Gastroesophageal sphincter (tissue), 4 donors: ENCODE data around the gene KDM4C. TPM values are rescaled to one million over a fixed set of nuclear protein-coding genes. Genes with fewer than 3 reads are reported as not detected.

Experiments used
- ATAC-seq: fragments of 150-250 bp; one replicate; pipeline ENCODE4 v1.9.1; 2016; ENCODE audit warnings: mild to moderate bottlenecking, moderate library complexity
- H3K27ac ChIP-seq, 4 donors: fragments of 200-600 bp; sonication (generic) in 3 of 4; 1 replicate in 3 of 4; 2 replicates in 1 of 4; pipeline ENCODE4 v1.5.1; 2016 to 2019
- H3K27me3 ChIP-seq: fragments of 200-600 bp; sonication (generic); one replicate; pipeline ENCODE4 v1.5.1; 2019
- H3K36me3 ChIP-seq, 2 donors: fragments of 200-600 bp; sonication (generic); one replicate each; pipeline ENCODE4 v1.5.1; 2019; ENCODE audit warnings: control low read depth in 1 of 2
- H3K4me1 ChIP-seq, 3 donors: fragments of 200-600 bp; sonication (generic); 1 replicate in 2 of 3; 2 replicates in 1 of 3; pipeline ENCODE4 v1.5.1; 2016 to 2019; ENCODE audit warnings: control low read depth in 2 of 3
- H3K4me3 ChIP-seq, 2 donors: fragments of 200-600 bp; sonication (generic); one replicate each; pipeline ENCODE4 v1.5.1; 2019; ENCODE audit warnings: mild to moderate bottlenecking in 1 of 2, moderate library complexity in 1 of 2
- H3K9me3 ChIP-seq, 3 donors: fragments of 200-600 bp; sonication (generic); one replicate each; pipeline ENCODE4 v1.5.1; 2017 to 2019; ENCODE audit warnings: control low read depth in 2 of 3
- CTCF ChIP-seq, 4 experiments: fragments of 200-600 bp in 2 of 4; fragments of 450-650 bp in 2 of 4; sonication (generic) in 1 of 4; IDR thresholded peaks; one replicate each; pipeline ENCODE4 v1.5.1; 2017 to 2019; ENCODE audit warnings: antibody characterized with exemption in 4 of 4, mild to moderate bottlenecking in 2 of 4, moderate library complexity in 2 of 4
- EP300 ChIP-seq: sonication (generic); formaldehyde crosslinking; IDR thresholded peaks from one replicate; pipeline ENCODE4 v1.6.1; 2017; ENCODE audit warnings: antibody characterized with exemption, mild to moderate bottlenecking
- POLR2A ChIP-seq, 2 donors: fragments of 450-650 bp; IDR thresholded peaks; one replicate each; pipeline ENCODE4 v1.6.1; 2017; ENCODE audit warnings: antibody characterized with exemption in 2 of 2, mild to moderate bottlenecking in 2 of 2, moderate library complexity in 1 of 2
- POLR2AphosphoS5 ChIP-seq: sonication (generic); formaldehyde crosslinking; IDR thresholded peaks from one replicate; pipeline ENCODE4 v1.6.1; 2017; ENCODE audit warnings: antibody characterized with exemption
- WGBS, 2 donors: methylation state at CpG; one replicate each; pipeline ENCODE4 v1.1.5; 2018; ENCODE audit warnings: low coverage in 1 of 2; 5-methylcytosine and 5-hydroxymethylcytosine counted together
- total RNA-seq, 4 donors: library from RNA; depleted of rRNA; stranded (reverse); fragments of >200 nt; gene quantifications; one replicate each; pipeline ENCODE4 v1.1.0, GENCODE V29; 2016

Gene KDM4C
- total RNA-seq, 4 donors from 2014 or later, result 17.7 to 65.2 (median 29.5) TPM

- H3K27ac ChIP-seq, result no peak overlapping the region
- no peak for ATAC-seq
- peaks cover 0 to 18% (median 0%) of the 10 kb centered on the region in 3 donors for H3K4me1 ChIP-seq
- TF ChIP-seq POLR2AphosphoS5, result no peak
- no peak for TF ChIP-seq EP300
- TF ChIP-seq CTCF (IDR thresholded peaks at IDR 0.05), result no peak
- no peak for TF ChIP-seq POLR2A (IDR thresholded peaks at IDR 0.05)
- H3K4me3 ChIP-seq, result no peak overlapping the region
- H3K9me3 ChIP-seq, result no peaks in the 10 kb centered on the region
- WGBS, 2 donors, result 94 to 100% methylated on average over 3 to 7 of the region's 7 CpGs
- no peaks in the 10 kb centered on the region for H3K27me3 ChIP-seq
- H3K36me3 ChIP-seq, result peaks cover 0 to 23% of the 10 kb centered on the region in 2 donors
Observed at GRCh38 chr9:6852243-6852963, 94.6 kb downstream of the KDM4C start.

- Histone ChIP-seq H3K36me3 (peaks cover 0 to 9% of the 10 kb centered on the region in 2 donors), H3K4me3 (no peak overlapping the region), H3K9me3 (no peaks in the 10 kb centered on the region), H3K4me1 (peaks cover 0 to 18% (median 0%) of the 10 kb centered on the region in 3 donors), H3K27ac (no peak overlapping the region), H3K27me3 (no peaks in the 10 kb centered on the region)
- WGBS, 2 donors, result 78 to 81% methylated on average over 2 to 3 of the region's 3 CpGs
- TF ChIP-seq CTCF (IDR thresholded peaks at IDR 0.05) (no peak), EP300 (no peak), POLR2A (IDR thresholded peaks at IDR 0.05) (no peak), POLR2AphosphoS5 (no peak)
- no peak for ATAC-seq
Observed at GRCh38 chr9:6855860-6856259, 98.1 kb downstream of the KDM4C start.

- Histone ChIP-seq H3K9me3 (peaks cover 0 to 22% (median 2%) of the 10 kb centered on the region in 3 donors), H3K27me3 (no peaks in the 10 kb centered on the region), H3K27ac (no peak overlapping the region), H3K36me3 (peaks cover 0 to 12% of the 10 kb centered on the region in 2 donors), H3K4me1 (peaks cover 0 to 4% (median 0%) of the 10 kb centered on the region in 3 donors), H3K4me3 (no peak overlapping the region)
- WGBS, 2 donors, result 71 to 79% methylated on average over 1 of the region's 1 CpG
- no peak for ATAC-seq
- TF ChIP-seq POLR2A (IDR thresholded peaks at IDR 0.05) (no peak), CTCF (IDR thresholded peaks at IDR 0.05) (no peak), EP300 (no peak), POLR2AphosphoS5 (no peak)
Observed at GRCh38 chr9:6864102-6864501, 106.3 kb downstream of the KDM4C start.

GRCh38 chr9:6869081-6869948 lies 111.5 kb downstream of the KDM4C start:
- ATAC-seq, result no peak
- peaks cover 0 to 9% (median 0%) of the 10 kb centered on the region in 3 donors for H3K4me1 ChIP-seq
- TF ChIP-seq CTCF (IDR thresholded peaks at IDR 0.05), result no peak
- TF ChIP-seq EP300, result no peak
- TF ChIP-seq POLR2A (IDR thresholded peaks at IDR 0.05), result no peak
- TF ChIP-seq POLR2AphosphoS5, result no peak
- peaks cover 0 to 9% (median 0%) of the 10 kb centered on the region in 3 donors for H3K9me3 ChIP-seq
- H3K36me3 ChIP-seq, result no peaks in the 10 kb centered on the region
- H3K27ac ChIP-seq, result no peak overlapping the region
- no peak overlapping the region for H3K4me3 ChIP-seq
- H3K27me3 ChIP-seq, result no peaks in the 10 kb centered on the region
- WGBS, 2 donors, result 56 to 73% methylated on average over 2 to 3 of the region's 5 CpGs
